ENCODE measurements around the gene YLPM1.

Gene YLPM1

GRCh38 chr14:74835645-74836250, 72.6 kb downstream of the YLPM1 start:
- Histone ChIP-seq H2BK120ac (ENCODE audit: low read depth, low read length) (no peak overlapping the region), H3K4me2 (ENCODE audit: low read length, poor library complexity, severe bottlenecking) (no peak overlapping the region), H3K36me3 (ENCODE audit: control insufficient read depth in 1 of 2, insufficient read depth in 2 of 2, low read depth in 1 of 2, low read length in 2 of 2) (peaks cover under 1 to 33% of the 10 kb centered on the region in 2 experiments), H2AK5ac (ENCODE audit: low read length, severe bottlenecking) (peak overlapping the region; percentile 5), H3K9me3 (ENCODE audit: control insufficient read depth, low read length) (no peaks in the 10 kb centered on the region), H2BK12ac (ENCODE audit: low read length in 2 of 2) (no peak overlapping the region), H3K4me3 (ENCODE audit: insufficient read depth in 1 of 2, low read depth in 1 of 2, low read length in 2 of 2) (no peak overlapping the region), H3K9ac (ENCODE audit: low read length) (no peak overlapping the region), H3K79me1 (replicated peaks; ENCODE audit: low read length, poor library complexity, severe bottlenecking) (peaks cover 6% of the 10 kb centered on the region), H2AFZ (ENCODE audit: low read depth, low read length) (no peak overlapping the region), H3K4ac (ENCODE audit: low read depth in 1 of 2, low read length in 2 of 2) (no peak overlapping the region), H2BK5ac (ENCODE audit: low read depth, low read length, poor library complexity, severe bottlenecking) (no peak overlapping the region), H3K27me3 (ENCODE audit: control insufficient read depth in 1 of 2, insufficient read depth in 1 of 2, low read length in 2 of 2) (no peaks in the 10 kb centered on the region), H3K4me1 (ENCODE audit: control insufficient read depth, insufficient read depth, low read depth, low read length) (peaks cover 6% of the 10 kb centered on the region), H4K8ac (ENCODE audit: low read length) (no peak overlapping the region), H3K18ac (ENCODE audit: low read depth in 1 of 2, low read length in 2 of 2) (no peak overlapping the region), H3K14ac (ENCODE audit: low read length in 2 of 2) (no peak overlapping the region), H3K23ac (ENCODE audit: low read length in 2 of 2) (no peak overlapping the region), H3K27ac (ENCODE audit: low read length, poor library complexity, severe bottlenecking) (peak overlapping the region; percentile 35), H4K91ac (ENCODE audit: low read length) (no peak overlapping the region), H2BK15ac (ENCODE audit: low read depth, poor library complexity, severe bottlenecking) (no peak overlapping the region)
- WGBS: 94% methylated on average over 4 of the region's 7 CpGs
- DNase-seq: no peak

- peaks cover 2% of the 10 kb centered on the region for H3K79me1 ChIP-seq (replicated peaks; ENCODE audit: low read length, poor library complexity, severe bottlenecking)
- no peak overlapping the region for H2BK15ac ChIP-seq (ENCODE audit: low read depth, poor library complexity, severe bottlenecking)
- no peak overlapping the region for H4K8ac ChIP-seq (ENCODE audit: low read length)
- no peak overlapping the region for H2BK5ac ChIP-seq (ENCODE audit: low read depth, low read length, poor library complexity, severe bottlenecking)
- H3K4me3 ChIP-seq (ENCODE audit: insufficient read depth in 1 of 2, low read depth in 1 of 2, low read length in 2 of 2): no peak overlapping the region
- no peak overlapping the region for H3K4me2 ChIP-seq (ENCODE audit: low read length, poor library complexity, severe bottlenecking)
- H3K18ac ChIP-seq (ENCODE audit: low read depth in 1 of 2, low read length in 2 of 2): no peak overlapping the region
- H3K14ac ChIP-seq (ENCODE audit: low read length in 2 of 2): no peak overlapping the region
- H3K4me1 ChIP-seq (ENCODE audit: control insufficient read depth, insufficient read depth, low read depth, low read length): peaks cover 6% of the 10 kb centered on the region
- H3K36me3 ChIP-seq (ENCODE audit: control insufficient read depth in 1 of 2, insufficient read depth in 2 of 2, low read depth in 1 of 2, low read length in 2 of 2): peaks cover 0 to 32% of the 10 kb centered on the region in 2 experiments
- WGBS: no CpG with 5 or more reads among the region's 1 CpG
- H2BK120ac ChIP-seq (ENCODE audit: low read depth, low read length): no peak overlapping the region
- H3K27me3 ChIP-seq (ENCODE audit: control insufficient read depth in 1 of 2, insufficient read depth in 1 of 2, low read length in 2 of 2): no peaks in the 10 kb centered on the region
- H3K4ac ChIP-seq (ENCODE audit: low read depth in 1 of 2, low read length in 2 of 2): no peak overlapping the region
- no peak overlapping the region for H2AFZ ChIP-seq (ENCODE audit: low read depth, low read length)
- peak overlapping the region; percentile 48 for H3K27ac ChIP-seq (ENCODE audit: low read length, poor library complexity, severe bottlenecking)
- no peak overlapping the region for H3K23ac ChIP-seq (ENCODE audit: low read length in 2 of 2)
- no peak for DNase-seq
- H2BK12ac ChIP-seq (ENCODE audit: low read length in 2 of 2): no peak overlapping the region
- H3K9me3 ChIP-seq (ENCODE audit: control insufficient read depth, low read length): no peaks in the 10 kb centered on the region
- H2AK5ac ChIP-seq (ENCODE audit: low read length, severe bottlenecking): no peak overlapping the region
- H4K91ac ChIP-seq (ENCODE audit: low read length): no peak overlapping the region
- peak overlapping the region; percentile 27 for H3K9ac ChIP-seq (ENCODE audit: low read length)
Observed at GRCh38 chr14:74836251-74836960, 73.3 kb downstream of the YLPM1 start.

GRCh38 chr14:74838166-74838565, 75.0 kb downstream of the YLPM1 start:
- Histone ChIP-seq H3K4me2 (ENCODE audit: low read length, poor library complexity, severe bottlenecking) (no peak overlapping the region), H3K18ac (ENCODE audit: low read depth in 1 of 2, low read length in 2 of 2) (no peak overlapping the region), H3K4me3 (ENCODE audit: insufficient read depth in 1 of 2, low read depth in 1 of 2, low read length in 2 of 2) (peak overlapping the region in 1 of 2 experiments; percentile 47), H2BK5ac (ENCODE audit: low read depth, low read length, poor library complexity, severe bottlenecking) (no peak overlapping the region), H3K36me3 (ENCODE audit: control insufficient read depth in 1 of 2, insufficient read depth in 2 of 2, low read depth in 1 of 2, low read length in 2 of 2) (peaks cover 0 to 25% of the 10 kb centered on the region in 2 experiments), H2BK12ac (ENCODE audit: low read length in 2 of 2) (no peak overlapping the region), H2BK120ac (ENCODE audit: low read depth, low read length) (no peak overlapping the region), H3K4ac (ENCODE audit: low read depth in 1 of 2, low read length in 2 of 2) (no peak overlapping the region), H2AFZ (ENCODE audit: low read depth, low read length) (no peak overlapping the region), H3K14ac (ENCODE audit: low read length in 2 of 2) (no peak overlapping the region), H3K27ac (ENCODE audit: low read length, poor library complexity, severe bottlenecking) (no peak overlapping the region), H3K4me1 (ENCODE audit: control insufficient read depth, insufficient read depth, low read depth, low read length) (peaks cover 5% of the 10 kb centered on the region), H2AK5ac (ENCODE audit: low read length, severe bottlenecking) (no peak overlapping the region), H3K23ac (ENCODE audit: low read length in 2 of 2) (no peak overlapping the region), H4K91ac (ENCODE audit: low read length) (no peak overlapping the region), H3K9me3 (ENCODE audit: control insufficient read depth, low read length) (no peaks in the 10 kb centered on the region), H3K79me1 (replicated peaks; ENCODE audit: low read length, poor library complexity, severe bottlenecking) (peaks cover 2% of the 10 kb centered on the region), H3K9ac (ENCODE audit: low read length) (peak overlapping the region; percentile 70), H2BK15ac (ENCODE audit: low read depth, poor library complexity, severe bottlenecking) (no peak overlapping the region), H3K27me3 (ENCODE audit: control insufficient read depth in 1 of 2, insufficient read depth in 1 of 2, low read length in 2 of 2) (no peaks in the 10 kb centered on the region), H4K8ac (ENCODE audit: low read length) (no peak overlapping the region)
- WGBS: no CpG with 5 or more reads among the region's 2 CpGs
- peak; percentile 54 for DNase-seq

GRCh38 chr14:74840603-74841030, 77.5 kb downstream of the YLPM1 start:
- Histone ChIP-seq H3K4me2 (ENCODE audit: low read length, poor library complexity, severe bottlenecking) (no peak overlapping the region), H3K4me1 (ENCODE audit: control insufficient read depth, insufficient read depth, low read depth, low read length) (peaks cover under 1% of the 10 kb centered on the region), H3K9me3 (ENCODE audit: control insufficient read depth, low read length) (no peaks in the 10 kb centered on the region), H4K91ac (ENCODE audit: low read length) (no peak overlapping the region), H3K36me3 (ENCODE audit: control insufficient read depth in 1 of 2, insufficient read depth in 2 of 2, low read depth in 1 of 2, low read length in 2 of 2) (peaks cover 0 to 19% of the 10 kb centered on the region in 2 experiments), H3K4me3 (ENCODE audit: insufficient read depth in 1 of 2, low read depth in 1 of 2, low read length in 2 of 2) (no peak overlapping the region), H2BK15ac (ENCODE audit: low read depth, poor library complexity, severe bottlenecking) (no peak overlapping the region), H2BK120ac (ENCODE audit: low read depth, low read length) (no peak overlapping the region), H3K9ac (ENCODE audit: low read length) (no peak overlapping the region), H3K18ac (ENCODE audit: low read depth in 1 of 2, low read length in 2 of 2) (no peak overlapping the region), H2AK5ac (ENCODE audit: low read length, severe bottlenecking) (no peak overlapping the region), H2AFZ (ENCODE audit: low read depth, low read length) (no peak overlapping the region), H3K27ac (ENCODE audit: low read length, poor library complexity, severe bottlenecking) (no peak overlapping the region), H3K23ac (ENCODE audit: low read length in 2 of 2) (no peak overlapping the region), H4K8ac (ENCODE audit: low read length) (no peak overlapping the region), H3K4ac (ENCODE audit: low read depth in 1 of 2, low read length in 2 of 2) (no peak overlapping the region), H3K79me1 (replicated peaks; ENCODE audit: low read length, poor library complexity, severe bottlenecking) (peaks cover 2% of the 10 kb centered on the region), H2BK5ac (ENCODE audit: low read depth, low read length, poor library complexity, severe bottlenecking) (no peak overlapping the region), H3K27me3 (ENCODE audit: control insufficient read depth in 1 of 2, insufficient read depth in 1 of 2, low read length in 2 of 2) (no peaks in the 10 kb centered on the region), H2BK12ac (ENCODE audit: low read length in 2 of 2) (no peak overlapping the region), H3K14ac (ENCODE audit: low read length in 2 of 2) (no peak overlapping the region)
- no peak for DNase-seq
- WGBS: 96% methylated on average over 5 of the region's 5 CpGs

All from mesenchymal stem cell (in vitro differentiated cells and primary cell).